ENCODE results near the gene ESRP2.

Gene ESRP2

DNA sequence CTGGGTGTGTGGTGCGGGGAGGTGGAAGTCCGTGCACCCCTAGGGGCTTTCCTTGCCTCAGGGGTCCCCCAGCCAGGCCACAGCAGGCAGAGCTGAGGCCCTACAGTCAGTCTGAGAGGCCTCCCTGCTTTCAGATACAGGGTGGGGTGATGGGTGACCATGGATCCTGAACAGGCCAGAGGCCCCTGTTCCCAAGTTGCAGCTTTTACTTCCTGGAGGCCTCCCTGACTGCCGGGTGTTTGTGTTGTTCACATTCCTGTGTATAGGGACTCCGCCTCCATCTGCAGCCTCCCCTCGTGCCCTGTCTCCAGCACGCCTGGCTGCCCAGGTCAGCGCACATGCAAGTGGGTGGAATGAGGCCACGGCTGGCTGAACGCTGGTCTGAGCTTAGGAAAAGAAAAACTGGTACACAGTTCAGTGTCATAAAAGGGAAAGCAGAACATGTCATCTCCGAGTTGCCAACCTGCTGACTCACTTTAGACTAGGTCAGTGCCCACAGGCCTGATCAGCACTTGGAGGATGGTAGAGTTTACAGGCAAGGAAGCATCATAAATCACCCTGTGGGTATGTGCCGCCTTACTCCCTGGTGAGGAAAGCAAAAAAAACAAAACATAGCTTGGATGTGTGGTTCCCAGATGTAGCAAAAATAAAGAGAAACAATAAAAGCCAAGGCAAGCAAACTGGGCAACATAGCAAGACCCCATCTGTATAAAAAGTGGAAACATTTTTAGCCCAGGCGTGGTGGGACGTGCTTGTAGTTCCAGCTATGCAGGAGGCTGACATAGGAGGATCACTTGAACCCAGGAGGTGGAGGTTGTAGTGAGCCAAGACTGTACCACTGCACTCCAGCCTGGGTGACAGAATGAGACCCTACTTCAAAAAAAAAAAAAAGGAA is 22.2 kb upstream of the ESRP2 start:
- H3K9me2 ChIP-seq (replicated peaks; ENCODE audit: low read depth, low read length): no peaks in the 10 kb centered on the region
- H3K79me2 ChIP-seq (ENCODE audit: insufficient read depth, low read length): no peaks in the 10 kb centered on the region
- peaks cover 24% of the 10 kb centered on the region; the same call in 1 of the 2 replicates for H3K36me3 ChIP-seq (ENCODE audit: insufficient read depth, low read length)
- H3K9me3 ChIP-seq (ENCODE audit: insufficient read depth, low read depth, low read length): no peaks in the 10 kb centered on the region
- H3F3A ChIP-seq (ENCODE audit: low read depth): no peaks in the 10 kb centered on the region
- TF ChIP-seq, protein P1, sequence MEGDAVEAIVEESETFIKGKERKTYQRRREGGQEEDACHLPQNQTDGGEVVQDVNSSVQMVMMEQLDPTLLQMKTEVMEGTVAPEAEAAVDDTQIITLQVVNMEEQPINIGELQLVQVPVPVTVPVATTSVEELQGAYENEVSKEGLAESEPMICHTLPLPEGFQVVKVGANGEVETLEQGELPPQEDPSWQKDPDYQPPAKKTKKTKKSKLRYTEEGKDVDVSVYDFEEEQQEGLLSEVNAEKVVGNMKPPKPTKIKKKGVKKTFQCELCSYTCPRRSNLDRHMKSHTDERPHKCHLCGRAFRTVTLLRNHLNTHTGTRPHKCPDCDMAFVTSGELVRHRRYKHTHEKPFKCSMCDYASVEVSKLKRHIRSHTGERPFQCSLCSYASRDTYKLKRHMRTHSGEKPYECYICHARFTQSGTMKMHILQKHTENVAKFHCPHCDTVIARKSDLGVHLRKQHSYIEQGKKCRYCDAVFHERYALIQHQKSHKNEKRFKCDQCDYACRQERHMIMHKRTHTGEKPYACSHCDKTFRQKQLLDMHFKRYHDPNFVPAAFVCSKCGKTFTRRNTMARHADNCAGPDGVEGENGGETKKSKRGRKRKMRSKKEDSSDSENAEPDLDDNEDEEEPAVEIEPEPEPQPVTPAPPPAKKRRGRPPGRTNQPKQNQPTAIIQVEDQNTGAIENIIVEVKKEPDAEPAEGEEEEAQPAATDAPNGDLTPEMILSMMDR (conservative IDR thresholded peaks at IDR 0.05; ENCODE audit: low read length): no peak
- TF ChIP-seq EZH2phosphoT487 (IDR thresholded peaks at IDR 0.05; ENCODE audit: borderline replicate concordance): no peak
- H3K4me3 ChIP-seq (ENCODE audit: low read length, poor library complexity, severe bottlenecking): peak overlapping the region; percentile 55
- no peaks in the 10 kb centered on the region for H4K20me1 ChIP-seq (ENCODE audit: insufficient read depth, low read length, poor library complexity, severe bottlenecking)
- H3K9ac ChIP-seq (ENCODE audit: low read depth, low read length, poor library complexity, severe bottlenecking): peak overlapping the region; percentile 68
- peaks cover 33% of the 10 kb centered on the region for H3K4me1 ChIP-seq (ENCODE audit: insufficient read depth, low read length, poor library complexity, severe bottlenecking)
- H2AFZ ChIP-seq (ENCODE audit: low read length): no peak overlapping the region
- H3K4me2 ChIP-seq (ENCODE audit: low read depth, low read length, poor library complexity, severe bottlenecking): peak overlapping the region; percentile 74
- H3K27me3 ChIP-seq (ENCODE audit: insufficient read depth, low read length, poor library complexity, severe bottlenecking): no peaks in the 10 kb centered on the region

DNA sequence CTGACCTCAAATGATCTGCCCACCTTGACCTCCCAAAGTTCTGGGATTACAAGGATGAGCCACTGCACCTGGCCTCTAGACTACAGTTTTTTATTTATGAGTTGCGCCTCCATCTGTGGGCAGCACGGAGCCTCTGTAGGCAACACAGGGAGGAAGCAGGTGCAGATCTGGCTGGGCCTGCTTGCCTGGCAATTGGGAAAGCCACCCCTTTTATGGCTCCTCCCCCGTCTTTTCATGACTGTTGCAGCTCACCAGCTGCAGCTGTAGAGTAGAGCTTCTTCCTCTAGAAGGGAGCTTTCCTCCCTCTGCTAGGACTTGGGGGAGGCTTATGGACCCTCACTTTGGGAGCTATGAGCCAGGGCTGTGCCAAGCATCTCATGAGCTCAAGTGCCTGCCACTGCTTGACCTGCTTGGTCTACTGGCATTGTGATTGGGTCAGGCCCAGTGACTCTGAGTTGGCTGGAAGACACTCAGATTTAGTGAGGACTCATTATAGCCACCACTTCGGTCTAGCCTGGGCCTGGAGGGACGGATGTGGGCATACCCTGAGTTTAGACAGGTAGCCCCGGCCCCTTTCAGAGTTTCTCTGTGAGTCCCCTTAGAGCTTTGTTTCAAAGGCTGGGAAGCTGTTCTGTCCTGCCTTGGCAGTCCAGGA is 21.5 kb upstream of the ESRP2 start:
- Histone ChIP-seq H3K9me3 (ENCODE audit: insufficient read depth, low read depth, low read length) (no peaks in the 10 kb centered on the region), H3K9ac (ENCODE audit: low read depth, low read length, poor library complexity, severe bottlenecking) (peak overlapping the region; percentile 68), H3K36me3 (ENCODE audit: insufficient read depth, low read length) (peaks cover 24% of the 10 kb centered on the region; the same call in 1 of the 2 replicates), H3F3A (ENCODE audit: low read depth) (no peaks in the 10 kb centered on the region), H3K4me3 (ENCODE audit: low read length, poor library complexity, severe bottlenecking) (peak overlapping the region; percentile 55), H3K4me2 (ENCODE audit: low read depth, low read length, poor library complexity, severe bottlenecking) (peak overlapping the region; percentile 74), H4K20me1 (ENCODE audit: insufficient read depth, low read length, poor library complexity, severe bottlenecking) (no peaks in the 10 kb centered on the region), H3K9me2 (replicated peaks; ENCODE audit: low read depth, low read length) (no peaks in the 10 kb centered on the region), H3K27me3 (ENCODE audit: insufficient read depth, low read length, poor library complexity, severe bottlenecking) (no peaks in the 10 kb centered on the region), H3K79me2 (ENCODE audit: insufficient read depth, low read length) (no peaks in the 10 kb centered on the region), H3K4me1 (ENCODE audit: insufficient read depth, low read length, poor library complexity, severe bottlenecking) (peaks cover 33% of the 10 kb centered on the region), H2AFZ (ENCODE audit: low read length) (no peak overlapping the region)
- TF ChIP-seq, protein P1 (conservative IDR thresholded peaks at IDR 0.05; ENCODE audit: low read length): 0 out of 2 replicates have a peak, but pooled peaks have one; percentile 13
- no peak for TF ChIP-seq EZH2phosphoT487 (IDR thresholded peaks at IDR 0.05; ENCODE audit: borderline replicate concordance)

DNA sequence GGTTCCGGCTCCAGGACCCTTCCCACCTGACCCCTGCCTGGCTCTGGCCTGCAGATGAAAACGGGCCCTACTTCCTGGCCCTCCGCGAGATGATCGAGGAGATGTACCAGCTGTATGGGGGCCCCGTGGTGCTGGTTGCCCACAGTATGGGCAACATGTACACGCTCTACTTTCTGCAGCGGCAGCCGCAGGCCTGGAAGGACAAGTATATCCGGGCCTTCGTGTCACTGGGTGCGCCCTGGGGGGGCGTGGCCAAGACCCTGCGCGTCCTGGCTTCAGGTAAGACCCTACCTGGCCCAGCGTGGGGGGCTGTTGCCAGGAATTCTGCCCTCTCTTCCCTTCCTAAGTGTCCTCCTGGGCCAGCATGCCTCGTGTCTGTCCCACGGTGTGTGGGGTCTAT is 19.8 kb upstream of the ESRP2 start:
- Histone ChIP-seq H4K20me1 (ENCODE audit: insufficient read depth, low read length, poor library complexity, severe bottlenecking) (no peaks in the 10 kb centered on the region), H3K79me2 (ENCODE audit: insufficient read depth, low read length) (no peaks in the 10 kb centered on the region), H3K27me3 (ENCODE audit: insufficient read depth, low read length, poor library complexity, severe bottlenecking) (no peaks in the 10 kb centered on the region), H3K4me1 (ENCODE audit: insufficient read depth, low read length, poor library complexity, severe bottlenecking) (peaks cover 33% of the 10 kb centered on the region), H3K9ac (ENCODE audit: low read depth, low read length, poor library complexity, severe bottlenecking) (no peak overlapping the region), H3K4me2 (ENCODE audit: low read depth, low read length, poor library complexity, severe bottlenecking) (no peak overlapping the region), H2AFZ (ENCODE audit: low read length) (no peak overlapping the region), H3K9me2 (replicated peaks; ENCODE audit: low read depth, low read length) (no peaks in the 10 kb centered on the region), H3K9me3 (ENCODE audit: insufficient read depth, low read depth, low read length) (no peaks in the 10 kb centered on the region), H3K4me3 (ENCODE audit: low read length, poor library complexity, severe bottlenecking) (no peak overlapping the region), H3F3A (ENCODE audit: low read depth) (no peaks in the 10 kb centered on the region), H3K36me3 (ENCODE audit: insufficient read depth, low read length) (peaks cover 24% of the 10 kb centered on the region; the same call in 1 of the 2 replicates)
- TF ChIP-seq EZH2phosphoT487 (IDR thresholded peaks at IDR 0.05; ENCODE audit: borderline replicate concordance): no peak
- TF ChIP-seq, protein P1 (conservative IDR thresholded peaks at IDR 0.05; ENCODE audit: low read length): no peak
